IMR-90 (cell line): ENCODE results near the gene UPF1. TPM values are rescaled to one million over a fixed set of nuclear protein-coding genes. Genes with fewer than 3 reads are reported as not detected.

Experiments
- ATAC-seq: fragments of 200-7000 bp; cut with Tn5 transposase; 2 replicates; pipeline ENCODE4 v1.9.1; 2020; ENCODE audit warnings: low read depth, mild to moderate bottlenecking, moderate library complexity
- BruUV-seq: library from RNA; stranded (reverse); fragments of 400-500 nt; replicated peaks from 2 replicates; lab custom pipeline; 2021; lab: Mats Ljungman, UMichigan
- CTCF ChIA-PET: fragments of 300-600 bp; formaldehyde crosslinking; extraction: SDS; loops from one replicate; lab custom pipeline; 2021; ENCODE audit warnings: antibody characterized with exemption; lab: Yijun Ruan, JAX
- POLR2A ChIA-PET: fragments of 300-600 bp; sonication (Branson Sonifier 250); formaldehyde crosslinking; loops from one replicate; lab custom pipeline; 2022; ENCODE audit warnings: antibody characterized with exemption; ENCODE audit not compliant: unreplicated experiment; lab: Charles Lee
- DNase-seq: peaks from one replicate; pipeline ENCODE4 v3.0.0; 2013
- H2AFZ ChIP-seq: replicated peaks from 2 replicates; pipeline ENCODE3; 2013; ENCODE audit warnings: low read length, mild to moderate bottlenecking; ENCODE audit not compliant: poor library complexity
- H2AK5ac ChIP-seq: 2 replicates; pipeline ENCODE4 v1.6.1; 2013; ENCODE audit warnings: low read depth, low read length, inconsistent platforms
- H2AK9ac ChIP-seq: replicated peaks from 2 replicates; pipeline ENCODE3; 2013; ENCODE audit warnings: mild to moderate bottlenecking, low read depth, low read length, moderate library complexity; ENCODE audit not compliant: poor library complexity
- H2BK120ac ChIP-seq: 2 replicates; pipeline ENCODE4 v1.6.1; 2013; ENCODE audit warnings: low read depth, low read length, inconsistent platforms
- H2BK15ac ChIP-seq: 3 replicates; pipeline ENCODE4 v1.6.1; 2013; ENCODE audit warnings: low read depth, low read length, inconsistent platforms
- H2BK20ac ChIP-seq: 2 replicates; pipeline ENCODE4 v1.6.1; 2013; ENCODE audit warnings: low read depth, mild to moderate bottlenecking, inconsistent platforms, low read length, moderate library complexity
- H2BK5ac ChIP-seq: 2 replicates; pipeline ENCODE4 v1.6.1; 2013; ENCODE audit warnings: mild to moderate bottlenecking, low read depth, low read length, inconsistent platforms; ENCODE audit not compliant: poor library complexity, severe bottlenecking
- H3K14ac ChIP-seq: replicated peaks from 2 replicates; pipeline ENCODE4 v1.6.1; 2013; ENCODE audit warnings: low read depth, low read length, inconsistent platforms
- H3K18ac ChIP-seq: 2 replicates; pipeline ENCODE4 v1.6.1; 2013; ENCODE audit warnings: low read depth, low read length, control low read depth
- H3K23ac ChIP-seq: 2 replicates; pipeline ENCODE4 v1.6.1; 2013; ENCODE audit warnings: low read depth, low read length, inconsistent platforms
- H3K27ac ChIP-seq: 2 replicates; pipeline ENCODE4 v1.5.1; 2013; ENCODE audit warnings: mild to moderate bottlenecking, control low read depth, low read length; ENCODE audit not compliant: insufficient read depth
- H3K27me3 ChIP-seq: 2 replicates; pipeline ENCODE4 v1.6.1; 2013; ENCODE audit warnings: low read length; ENCODE audit not compliant: control insufficient read depth, insufficient read depth
- H3K36me3 ChIP-seq: 2 replicates; pipeline ENCODE4 v1.6.1; 2013; ENCODE audit warnings: low read length, mixed read lengths; ENCODE audit not compliant: control insufficient read depth, insufficient read depth
- H3K4ac ChIP-seq: 2 replicates; pipeline ENCODE4 v1.6.1; 2013; ENCODE audit warnings: low read depth, low read length, inconsistent platforms
- H3K4me1 ChIP-seq: 2 replicates; pipeline ENCODE4 v1.6.1; 2013; ENCODE audit warnings: low read length, mixed read lengths; ENCODE audit not compliant: control insufficient read depth, insufficient read depth
- H3K4me2 ChIP-seq: 2 replicates; pipeline ENCODE4 v1.6.1; 2013; ENCODE audit warnings: low read depth, mild to moderate bottlenecking, control low read depth, low read length, moderate library complexity
- H3K4me3 ChIP-seq: 2 replicates; pipeline ENCODE4 v1.5.1; 2013; ENCODE audit warnings: low read depth, mild to moderate bottlenecking, control low read depth, low read length, moderate library complexity; ENCODE audit not compliant: insufficient read depth
- H3K56ac ChIP-seq: 2 replicates; pipeline ENCODE4 v1.6.1; 2013; ENCODE audit warnings: low read length, inconsistent platforms; ENCODE audit not compliant: insufficient read depth; ENCODE audit errors: extremely low read depth
- H3K79me1 ChIP-seq, 2 experiments: 2 replicates each; pipeline ENCODE4 v1.6.1; 2013; ENCODE audit warnings: low read length in 2 of 2, inconsistent platforms in 1 of 2, low read depth in 1 of 2
- H3K9ac ChIP-seq: 2 replicates; pipeline ENCODE4 v1.6.1; 2013; ENCODE audit warnings: low read depth, low read length, control low read depth
- H3K9me1 ChIP-seq: 2 replicates; pipeline ENCODE4 v1.6.1; 2013; ENCODE audit warnings: low read length, inconsistent platforms; ENCODE audit not compliant: insufficient read depth
- H3K9me3 ChIP-seq: 2 replicates; pipeline ENCODE4 v1.6.1; 2013; ENCODE audit warnings: low read length; ENCODE audit not compliant: control insufficient read depth, insufficient read depth
- H4K20me1 ChIP-seq: 2 replicates; pipeline ENCODE4 v1.6.1; 2013; ENCODE audit warnings: low read length, inconsistent platforms; ENCODE audit not compliant: insufficient read depth
- H4K5ac ChIP-seq: 2 replicates; pipeline ENCODE4 v1.6.1; 2013; ENCODE audit warnings: mild to moderate bottlenecking, low read depth, low read length, control low read depth
- H4K8ac ChIP-seq, 2 experiments: 2 replicates each; pipeline ENCODE4 v1.6.1; 2013; ENCODE audit warnings: low read depth in 2 of 2, low read length in 2 of 2, control low read depth in 1 of 2, inconsistent platforms in 1 of 2
- H4K91ac ChIP-seq: 2 replicates; pipeline ENCODE4 v1.6.1; 2013; ENCODE audit warnings: low read depth, low read length, inconsistent platforms; ENCODE audit not compliant: insufficient read depth
- BHLHE40 ChIP-seq: fragments of 150-350 bp; IDR thresholded peaks from 2 replicates; pipeline ENCODE4 v1.6.1; 2016; ENCODE audit warnings: mild to moderate bottlenecking, low read depth, low read length
- CEBPB ChIP-seq: IDR thresholded peaks from 2 replicates; pipeline ENCODE4 v1.6.1; 2012; ENCODE audit warnings: low read depth, low read length, improper control_type of control experiment
- CHD1 ChIP-seq: IDR thresholded peaks from 2 replicates; pipeline ENCODE4 v1.6.1; 2012; ENCODE audit warnings: low read depth, low read length, improper control_type of control experiment
- ELK1 ChIP-seq: fragments of 150-350 bp; IDR thresholded peaks from 2 replicates; pipeline ENCODE4 v1.6.1; 2016; ENCODE audit warnings: low read depth, mild to moderate bottlenecking, low read length, moderate library complexity, borderline replicate concordance
- MXI1 ChIP-seq: IDR thresholded peaks from 2 replicates; pipeline ENCODE4 v1.6.1; 2012; ENCODE audit warnings: low read depth, mild to moderate bottlenecking, low read length, moderate library complexity, borderline replicate concordance
- NFE2L2 ChIP-seq: fragments of 150-350 bp; IDR thresholded peaks from 2 replicates; pipeline ENCODE4 v1.6.1; 2016; ENCODE audit warnings: low read depth, mild to moderate bottlenecking, low read length
- POLR2A ChIP-seq: IDR thresholded peaks from 2 replicates; pipeline ENCODE4 v1.6.1; 2012; ENCODE audit warnings: mild to moderate bottlenecking, low read depth, low read length
- RCOR1 ChIP-seq: IDR thresholded peaks from 2 replicates; pipeline ENCODE4 v1.6.1; 2012; ENCODE audit warnings: mild to moderate bottlenecking, low read length, improper control_type of control experiment; ENCODE audit not compliant: insufficient replicate concordance
- RFX5 ChIP-seq: IDR thresholded peaks from 2 replicates; pipeline ENCODE4 v1.8.0; 2012; ENCODE audit warnings: low read depth, mild to moderate bottlenecking, low read length, moderate library complexity
- SMC3 ChIP-seq: fragments of 150-350 bp; IDR thresholded peaks from 2 replicates; pipeline ENCODE4 v1.6.1; 2016; ENCODE audit warnings: low read depth, mild to moderate bottlenecking, antibody characterized with exemption, low read length, moderate library complexity
- USF2 ChIP-seq: fragments of 150-350 bp; IDR thresholded peaks from 2 replicates; pipeline ENCODE4 v1.6.1; 2017; ENCODE audit warnings: mild to moderate bottlenecking, antibody characterized with exemption, low read length, low read depth
- WGBS, 2 experiments: methylation state at CpG; one replicate each; pipeline versions ENCODE4 v1.1.5 to v1.1.7; 2013; ENCODE audit warnings: missing lambda C conversion rate in 2 of 2; ENCODE audit not compliant: insufficient read length in 1 of 2; ENCODE audit errors: extremely low coverage in 2 of 2; 5-methylcytosine and 5-hydroxymethylcytosine counted together
- dilution Hi-C: fragments of 300-500 bp; cut with HindIII; formaldehyde crosslinking; loops from one replicate; pipeline ENCODE4 v1.14.3; 2018; ENCODE audit warnings: low sequenced_read_pairs; ENCODE audit not compliant: unreplicated experiment
- in situ Hi-C: fragments of 300-500 bp; cut with MboI; formaldehyde crosslinking; loops from 3 replicates; pipeline ENCODE4 v1.14.3; 2019; ENCODE audit warnings: low sequenced_read_pairs, inconsistent platforms, mixed read lengths
- intact Hi-C: fragments of 100-400 bp; cut with micrococcal nuclease; formaldehyde crosslinking; loops from 2 replicates; pipeline ENCODE4 v1.10.0; 2022
- polyA plus RNA-seq, 3 experiments: library from polyadenylated mRNA; depleted of rRNA; stranded (reverse); fragments of >200 nt; gene quantifications; 2 replicates each; pipeline ENCODE4 v1.2.3, GENCODE V29; 2012; ENCODE audit warnings: low replicate concordance in 1 of 3
- total RNA-seq: library from RNA; depleted of rRNA; stranded (reverse); fragments of >200 nt; gene quantifications from 2 replicates; pipeline ENCODE4 v1.2.3, GENCODE V29; 2012

The UPF1 gene
- total and polyA plus RNA-seq, 2 of the 4 experiments (the other 2 are of a cell fraction) = 31.2 to 50.3 TPM

- DNase-seq = no peak
- H2AK5ac ChIP-seq = no peak overlapping the region
- no peak overlapping the region for H3K23ac ChIP-seq
- H2BK20ac ChIP-seq = no peak overlapping the region
- in situ Hi-C loops = loop anchor here (5.0 kb wide), 1 partner anchor 277 kb away; no protein-coding TSS in a partner anchor
- no peak overlapping the region for H2BK120ac ChIP-seq
- H2BK5ac ChIP-seq = no peak overlapping the region
- BruUV-seq = no TSS peak
- no peak for ATAC-seq
- H2AFZ ChIP-seq = no peak overlapping the region
- 98% methylated on average over 12 of the region's 21 CpGs; no CpG with 5 or more reads in 1 of the 2 experiments for WGBS, 2 experiments
- H3K4ac ChIP-seq = no peak overlapping the region
- H3K79me1 ChIP-seq = peaks cover 20 to 50% of the 10 kb centered on the region in 2 experiments; a peak in 3 of 4 replicates
- ChIA-PET POLR2A (no interaction called here), CTCF (no interaction called here)
- H4K5ac ChIP-seq = no peak overlapping the region
- dilution Hi-C loops = no loop called here
- no peak overlapping the region for H3K9ac ChIP-seq
- H3K18ac ChIP-seq = no peak overlapping the region
- H2AK9ac ChIP-seq = peak overlapping the region; percentile 59
- no peaks in the 10 kb centered on the region for H3K9me1 ChIP-seq
- H3K27ac ChIP-seq = no peak overlapping the region
- peaks cover 18% of the 10 kb centered on the region for H4K20me1 ChIP-seq
- H2BK15ac ChIP-seq = no peak overlapping the region
- no peak overlapping the region for H3K56ac ChIP-seq
- H3K14ac ChIP-seq = no peak overlapping the region
- TF ChIP-seq POLR2A (no peak), RCOR1 (no peak), BHLHE40 (no peak), USF2 (no peak), CHD1 (no peak), NFE2L2 (no peak), ELK1 (no peak), SMC3 (no peak), MXI1 (no peak), CEBPB (no peak), RFX5 (no peak)
- peaks cover 93% of the 10 kb centered on the region for H3K36me3 ChIP-seq
- no peak overlapping the region for H3K4me3 ChIP-seq
- H3K27me3 ChIP-seq = no peaks in the 10 kb centered on the region
- no peak overlapping the region for H4K91ac ChIP-seq
- H4K8ac ChIP-seq = no peak overlapping the region
- no peaks in the 10 kb centered on the region for H3K9me3 ChIP-seq
- no peak overlapping the region for H3K4me2 ChIP-seq
- intact Hi-C loops = no loop called here
- H3K4me1 ChIP-seq = no peaks in the 10 kb centered on the region
Observed at GRCh38 chr19:18858906-18859646, 27.3 kb downstream of the UPF1 start.
